Activated T-cell treated with anti-CD3 and anti-CD28 coated beads for 24 hours (primary cell): ENCODE results near the gene CSNK1A1.
"Not testable (repeated sequence)": the region's sequence is repeated elsewhere in the genome, so short reads cannot be mapped to it uniquely, and the experiment has no call there.

Source experiments
- DNase-seq: peaks from one replicate; pipeline ENCODE4 v3.0.0-alpha.2; 2020; ENCODE audit warnings: low read depth

The CSNK1A1 gene

GRCh38 chr5:149490599-149491485, 60.4 kb downstream of the CSNK1A1 start:
- no peak for DNase-seq

DNA sequence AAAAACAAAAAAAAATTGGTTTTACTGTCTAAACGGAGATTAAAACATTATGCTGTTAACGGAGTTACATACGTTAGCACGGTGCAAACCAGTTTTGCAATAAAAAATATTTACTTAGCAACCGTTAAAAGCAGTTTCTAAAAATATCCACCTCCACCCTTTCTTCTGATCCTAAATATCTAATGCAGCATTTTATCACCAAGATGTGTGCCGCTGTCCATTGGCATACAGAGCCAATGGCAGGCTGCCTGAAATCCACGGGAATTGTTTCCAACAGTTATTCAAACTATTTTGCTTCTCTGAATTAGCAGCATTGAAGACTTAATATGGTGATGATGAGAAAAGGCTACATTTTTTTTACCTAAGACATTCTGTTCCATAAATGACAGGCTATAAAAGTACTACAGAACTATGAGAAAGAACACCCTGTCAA, 61.6 kb downstream of the CSNK1A1 start:
- no peak for DNase-seq

GRCh38 chr5:149488645-149489306, 62.5 kb downstream of the CSNK1A1 start:
- no peak for DNase-seq

DNA sequence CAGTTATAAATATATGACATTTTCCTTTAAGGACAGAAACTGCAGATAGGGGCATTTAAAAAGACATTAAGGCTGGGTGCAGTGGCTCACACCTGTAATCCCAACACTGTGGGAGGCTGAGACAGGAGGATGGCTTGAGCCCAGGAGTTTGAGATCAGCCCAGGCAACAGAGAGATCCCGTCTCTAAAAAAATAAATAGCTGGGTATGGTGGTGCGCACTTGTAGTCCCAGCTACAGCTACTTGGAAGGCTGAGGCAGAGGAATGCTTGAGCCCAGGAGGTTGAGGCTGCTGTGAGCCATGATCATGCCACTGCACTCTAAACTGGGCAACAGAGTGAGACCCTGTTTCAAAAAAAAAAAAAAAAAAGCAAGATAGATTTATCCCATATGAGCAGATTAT, 63.6 kb downstream of the CSNK1A1 start:
- no peak for DNase-seq

GRCh38 chr5:149486726-149487635, 64.3 kb downstream of the CSNK1A1 start:
- no peak for DNase-seq

- DNase-seq: no peak
Measured at GRCh38 chr5:149485655-149486615, 65.3 kb downstream of the CSNK1A1 start.

GRCh38 chr5:149481485-149481884, 69.8 kb downstream of the CSNK1A1 start:
- DNase-seq: no peak

DNA sequence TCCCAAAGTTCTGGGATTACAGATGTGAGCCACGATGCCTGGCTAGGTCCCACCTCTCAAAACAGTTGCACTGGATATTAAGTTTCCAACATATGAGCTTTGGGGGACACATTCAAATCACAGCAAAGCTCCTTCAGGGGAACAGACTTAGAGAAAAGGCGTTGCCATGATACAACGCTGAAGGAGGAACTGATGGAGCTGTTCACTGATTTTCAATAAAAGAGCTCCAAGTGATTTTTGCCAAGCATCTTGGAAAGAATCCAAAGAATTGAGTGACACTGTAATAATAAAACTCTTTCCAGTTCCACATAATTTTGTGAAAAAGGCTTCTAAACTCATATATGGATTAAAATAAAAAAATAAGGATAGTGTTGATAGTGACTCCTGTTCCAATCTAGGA, 72.5 kb downstream of the CSNK1A1 start:
- DNase-seq: no peak

DNA sequence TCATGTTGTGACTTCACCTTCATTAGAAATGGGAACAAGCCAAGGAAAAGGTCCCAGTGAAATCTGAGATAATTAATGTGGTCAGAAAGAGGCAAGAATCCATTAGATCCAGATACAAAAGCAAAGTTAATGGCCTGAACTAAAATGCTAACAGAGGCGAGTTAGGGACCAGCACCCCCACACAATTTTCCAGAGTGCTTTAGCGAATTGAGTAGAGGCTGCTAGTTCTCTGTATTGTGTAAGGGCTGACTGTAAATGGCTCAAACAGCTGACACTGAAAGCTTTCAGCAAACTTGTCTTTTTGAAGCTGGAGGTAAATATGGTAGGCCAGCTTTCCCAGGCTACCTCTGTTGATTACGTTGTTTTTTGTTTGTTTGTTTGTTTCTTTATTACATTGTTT, 75.5 kb downstream of the CSNK1A1 start:
- DNase-seq: no peak

DNA sequence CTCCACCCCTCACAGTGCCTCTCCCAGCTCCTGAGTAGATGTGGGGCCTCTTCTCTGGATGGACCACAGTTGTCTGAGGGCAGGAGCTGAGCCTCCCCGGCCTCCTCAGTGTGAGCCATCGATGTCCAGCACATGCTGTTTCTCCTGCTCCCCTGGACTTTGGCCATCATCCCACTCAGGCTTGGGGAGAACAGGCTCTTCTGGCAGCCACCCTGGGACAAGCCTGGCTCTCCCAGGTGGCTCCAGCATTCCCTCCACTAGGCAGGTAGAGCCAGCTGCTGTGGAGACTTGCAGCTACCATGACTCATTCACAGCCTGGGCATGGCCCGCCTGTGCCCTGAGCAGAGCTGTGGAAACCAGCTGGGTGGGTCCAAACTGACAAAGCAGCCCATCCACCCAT, 77.0 kb downstream of the CSNK1A1 start:
- no peak for DNase-seq

DNA sequence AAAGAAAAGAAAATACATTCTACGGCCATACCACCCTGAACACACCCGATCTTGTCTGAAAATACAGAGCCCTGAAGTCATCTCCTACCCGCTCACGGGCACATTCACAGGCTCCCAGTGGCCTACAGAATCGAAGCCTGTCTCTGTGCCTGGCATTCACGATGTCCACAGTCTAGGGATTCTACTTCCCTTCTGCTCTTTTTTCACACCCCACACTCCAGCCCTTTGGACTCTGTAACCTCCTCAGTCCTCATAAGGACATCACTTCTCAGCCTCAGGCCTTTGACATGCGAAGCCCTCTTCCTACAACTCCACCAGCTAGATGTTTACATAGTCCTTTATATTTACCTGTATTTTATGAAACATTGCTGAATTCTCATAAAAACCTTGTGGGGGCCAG, 77.8 kb downstream of the CSNK1A1 start:
- no peak for DNase-seq

DNA sequence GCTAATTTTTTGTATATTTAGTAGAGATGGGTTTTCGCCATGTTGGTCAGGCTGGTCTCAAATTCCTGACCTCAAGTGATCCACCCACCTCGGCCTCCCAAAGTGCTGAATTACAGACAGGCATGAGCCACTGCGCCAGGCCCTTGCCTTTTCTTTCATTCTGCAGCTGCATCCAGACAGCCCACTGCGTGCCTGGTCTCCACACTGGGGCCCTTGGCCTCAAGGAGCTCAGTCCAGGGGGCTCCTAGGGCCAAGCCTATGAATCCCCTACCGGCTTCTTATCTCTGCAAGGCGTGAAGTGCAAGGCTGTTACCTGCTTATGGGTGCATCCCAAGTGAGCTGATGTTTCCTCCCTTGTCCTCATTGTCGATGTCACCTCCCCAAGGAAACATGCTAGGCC, 78.8 kb downstream of the CSNK1A1 start:
- DNase-seq: no peak

DNA sequence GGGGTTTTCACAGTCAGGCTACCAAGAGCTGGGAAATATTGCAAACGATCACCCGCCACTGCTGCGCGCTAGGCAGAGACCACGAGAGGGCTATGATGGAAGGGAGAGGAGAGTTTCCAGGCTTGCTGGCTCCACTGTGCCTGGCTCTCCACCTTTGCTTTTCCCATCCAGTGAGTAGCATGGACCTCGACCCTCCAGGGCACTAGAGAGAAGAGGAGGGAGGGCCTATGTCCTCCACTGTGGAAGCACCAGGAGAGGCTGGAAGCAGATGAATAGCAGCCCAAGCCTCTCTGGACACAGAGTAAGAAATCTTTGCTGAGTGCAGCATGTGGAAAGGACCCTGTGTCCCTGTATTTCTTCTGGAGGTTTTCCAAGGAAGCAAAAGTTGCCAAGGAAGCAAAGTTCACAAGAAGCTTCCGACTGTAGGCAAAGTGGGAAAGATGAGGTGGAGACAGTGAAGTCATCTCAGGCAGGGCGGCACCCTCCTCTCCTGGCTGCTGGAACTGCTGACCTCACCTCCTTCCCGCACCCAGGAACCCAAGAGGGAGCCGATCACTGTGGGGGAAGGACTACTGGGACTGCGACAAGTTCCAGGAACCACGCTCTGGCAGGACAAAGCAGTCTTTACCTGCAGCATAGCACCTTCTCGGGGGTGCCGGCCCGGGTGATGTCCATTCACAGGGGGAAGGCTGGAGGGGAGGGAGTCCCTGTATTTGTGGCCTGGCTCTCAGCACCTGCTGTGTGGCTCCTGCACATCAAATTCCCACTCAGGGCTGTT, 79.6 kb downstream of the CSNK1A1 start:
- DNase-seq: no peak

GRCh38 chr5:149470942-149471341, 80.3 kb downstream of the CSNK1A1 start:
- no peak for DNase-seq

DNA sequence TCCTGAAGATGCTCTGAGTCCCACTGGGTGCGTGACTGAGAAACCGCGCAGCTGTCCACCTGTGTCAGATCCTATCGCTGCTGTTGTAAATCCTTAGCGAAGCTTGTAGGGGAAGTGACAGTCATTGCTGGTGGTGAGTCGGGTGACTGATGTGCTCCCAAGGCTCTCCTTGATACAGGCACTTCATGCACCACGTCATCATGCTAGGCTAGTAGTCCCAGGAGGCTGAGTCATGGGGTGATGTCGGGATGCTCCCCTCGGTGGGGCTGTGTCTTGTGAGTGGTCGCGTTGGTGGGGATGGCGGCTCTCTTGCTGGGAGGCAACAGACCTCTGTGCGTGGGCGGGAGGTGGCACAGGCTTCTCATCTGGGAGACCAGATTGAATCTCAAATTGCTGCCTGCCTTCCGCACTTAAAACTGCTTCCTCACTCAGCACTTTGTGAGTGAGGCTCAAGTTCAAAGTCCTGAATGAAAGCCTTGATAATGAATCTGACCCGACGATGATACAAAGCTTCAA, 84.7 kb downstream of the CSNK1A1 start:
- no peak for DNase-seq

GRCh38 chr5:149464796-149465489, 86.3 kb downstream of the CSNK1A1 start:
- DNase-seq: no peak

GRCh38 chr5:149461907-149462306, 89.3 kb downstream of the CSNK1A1 start:
- DNase-seq: not testable (repeated sequence)

DNA sequence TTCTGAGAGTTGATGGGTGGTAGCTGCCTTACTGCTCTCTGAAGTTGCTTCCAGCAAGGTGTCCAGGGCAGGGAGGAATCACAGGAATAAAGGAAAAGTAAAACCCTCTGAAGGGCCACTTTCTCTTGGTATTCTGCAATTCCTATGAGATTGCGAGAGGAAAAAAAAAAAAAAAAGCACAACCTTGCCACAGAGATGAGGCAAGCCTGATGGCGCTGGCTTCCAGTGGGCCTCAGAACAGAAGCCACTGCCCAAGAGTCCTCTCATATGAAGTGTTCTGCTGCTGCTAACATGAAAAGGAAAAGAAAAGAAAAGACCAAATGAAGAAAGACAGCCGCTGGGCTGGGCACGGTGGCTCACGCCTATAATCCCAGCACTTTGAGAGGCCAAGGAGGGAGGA, 91.3 kb downstream of the CSNK1A1 start:
- DNase-seq: no peak

- no peak for DNase-seq
Measured at GRCh38 chr5:149457393-149457763, 93.9 kb downstream of the CSNK1A1 start.
